Spinal cord (tissue), 10 donors: Measurements from ENCODE around the gene FCRLB. TPM values are rescaled to one million over a fixed set of nuclear protein-coding genes. Genes with fewer than 3 reads are reported as not detected.

Experiments used
- DNase-seq, 6 donors: peaks; one replicate each; pipeline versions ENCODE4 v3.0.0 to v3.0.0-alpha.2; 2013 to 2015; ENCODE audit warnings: low spot score in 6 of 6, low read depth in 4 of 6
- H3K27ac ChIP-seq: one replicate; pipeline ENCODE4 v1.5.1; 2013; ENCODE audit warnings: low read depth, low read length, control low read depth
- H3K27me3 ChIP-seq: one replicate; pipeline ENCODE4 v1.6.1; 2013; ENCODE audit warnings: low read length; ENCODE audit not compliant: control insufficient read depth, insufficient read depth
- H3K36me3 ChIP-seq: one replicate; pipeline ENCODE4 v1.6.1; 2013; ENCODE audit warnings: low read length; ENCODE audit not compliant: control insufficient read depth, insufficient read depth
- H3K4me1 ChIP-seq: one replicate; pipeline ENCODE4 v1.6.1; 2013; ENCODE audit warnings: low read length; ENCODE audit not compliant: control insufficient read depth, insufficient read depth
- H3K4me3 ChIP-seq: one replicate; pipeline ENCODE4 v1.5.1; 2013; ENCODE audit warnings: low read depth, low read length, control low read depth
- H3K9me3 ChIP-seq: one replicate; pipeline ENCODE4 v1.6.1; 2013; ENCODE audit warnings: low read length; ENCODE audit not compliant: control insufficient read depth, insufficient read depth
- WGBS: methylation state at CpG from one replicate; pipeline ENCODE4 v1.1.5; 2013; ENCODE audit warnings: missing lambda C conversion rate; ENCODE audit not compliant: insufficient coverage; 5-methylcytosine and 5-hydroxymethylcytosine counted together
- polyA plus RNA-seq, 2 donors: library from polyadenylated mRNA; unstranded; fragments of 120-200 nt; gene quantifications; one replicate each; pipeline ENCODE4 v1.2.1, GENCODE V29; 2013; ENCODE audit not compliant: insufficient read length in 2 of 2
- total RNA-seq, 2 donors: library from RNA; depleted of rRNA in 1 of 2; stranded (reverse); fragments of 120-200 nt in 1 of 2; fragments of >200 nt in 1 of 2; gene quantifications; one replicate each; pipeline versions ENCODE4 v1.2.3 to v1.2.4, GENCODE V29; 2013 to 2014
- donor health status: healthy.

Gene FCRLB
- total and polyA plus RNA-seq, 4 donors, result 0.88 to 2.9 (median 2.4) TPM

- Histone ChIP-seq H3K4me3 (peak overlapping the region; percentile 74), H3K9me3 (no peaks in the 10 kb centered on the region), H3K4me1 (peaks cover 18% of the 10 kb centered on the region), H3K27me3 (no peaks in the 10 kb centered on the region), H3K36me3 (no peaks in the 10 kb centered on the region), H3K27ac (peak overlapping the region; percentile 88)
- under 1% methylated on average over 33 of the region's 38 CpGs for WGBS
- peak in 2 of 6 donors; percentile 36 to 82 for DNase-seq
These were observed 6.0 kb downstream of the FCRLB start for GRCh38 chr1:161727256-161727924.

DNA sequence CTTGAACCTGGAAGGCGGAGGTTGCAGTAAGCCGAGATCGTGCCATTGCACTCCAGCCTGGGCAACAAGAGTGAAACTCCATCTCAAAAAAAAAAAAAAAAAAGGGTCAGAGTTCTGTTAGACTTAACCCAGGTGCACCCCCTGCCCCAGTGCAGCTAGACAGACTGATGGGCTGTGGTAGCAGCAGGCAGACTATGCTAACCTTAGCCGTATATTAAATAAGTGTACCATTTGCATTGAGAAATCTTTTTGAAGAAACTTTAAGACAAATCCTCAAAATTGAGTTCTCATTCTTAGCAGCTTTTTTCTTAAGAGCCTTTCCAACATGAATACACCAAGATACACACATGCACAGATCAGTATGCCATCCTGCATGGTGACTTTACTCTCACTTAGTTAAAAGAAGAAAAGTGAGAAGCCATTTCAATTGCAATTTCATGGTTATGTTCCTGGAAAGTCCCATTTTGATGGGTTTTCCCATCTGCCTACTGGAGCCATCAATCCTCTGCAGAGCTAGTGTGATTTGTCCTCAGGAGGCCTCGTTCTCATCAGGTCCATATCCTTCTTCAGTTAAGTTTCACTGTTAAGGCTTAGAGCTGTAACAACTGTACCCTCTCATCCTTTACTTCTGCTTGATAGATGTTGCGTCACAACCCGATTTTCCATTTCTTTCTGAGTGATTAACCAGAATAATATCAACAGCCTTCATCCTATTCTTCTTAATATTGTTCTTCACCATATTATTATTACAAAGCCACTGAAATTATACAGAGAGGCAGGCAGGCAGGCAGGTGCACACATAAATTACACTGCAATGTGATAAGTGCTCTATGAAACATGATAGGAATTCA is 7.3 kb downstream of the FCRLB start:
- H3K36me3 ChIP-seq, result no peaks in the 10 kb centered on the region
- H3K9me3 ChIP-seq, result no peaks in the 10 kb centered on the region
- peak in 1 of 6 donors; percentile 2 for DNase-seq
- H3K27me3 ChIP-seq, result no peaks in the 10 kb centered on the region
- H3K4me3 ChIP-seq, result no peak overlapping the region
- WGBS, result 43% methylated on average over 3 of the region's 7 CpGs
- H3K4me1 ChIP-seq, result peaks cover 18% of the 10 kb centered on the region
- no peak overlapping the region for H3K27ac ChIP-seq

- 86% methylated on average over 1 of the region's 6 CpGs for WGBS
- no peak for DNase-seq
These were observed 8.8 kb downstream of the FCRLB start for GRCh38 chr1:161730050-161730564.

GRCh38 chr1:161731241-161731640 is 9.9 kb downstream of the FCRLB start:
- Histone ChIP-seq H3K4me3 (no peak overlapping the region), H3K4me1 (peaks cover 7% of the 10 kb centered on the region), H3K36me3 (no peaks in the 10 kb centered on the region), H3K27ac (no peak overlapping the region), H3K9me3 (no peaks in the 10 kb centered on the region), H3K27me3 (peaks cover 6% of the 10 kb centered on the region)
- DNase-seq, result no peak
- 71% methylated on average over 2 of the region's 6 CpGs for WGBS

More at GRCh38 chr1:161730050-161730564, 8.8 kb downstream of the FCRLB start:
- H3K27me3 ChIP-seq, result no peaks in the 10 kb centered on the region
- H3K4me3 ChIP-seq, result no peak overlapping the region
- peaks cover 17% of the 10 kb centered on the region for H3K4me1 ChIP-seq
- no peaks in the 10 kb centered on the region for H3K9me3 ChIP-seq
- no peak overlapping the region for H3K27ac ChIP-seq
- no peaks in the 10 kb centered on the region for H3K36me3 ChIP-seq

DNA sequence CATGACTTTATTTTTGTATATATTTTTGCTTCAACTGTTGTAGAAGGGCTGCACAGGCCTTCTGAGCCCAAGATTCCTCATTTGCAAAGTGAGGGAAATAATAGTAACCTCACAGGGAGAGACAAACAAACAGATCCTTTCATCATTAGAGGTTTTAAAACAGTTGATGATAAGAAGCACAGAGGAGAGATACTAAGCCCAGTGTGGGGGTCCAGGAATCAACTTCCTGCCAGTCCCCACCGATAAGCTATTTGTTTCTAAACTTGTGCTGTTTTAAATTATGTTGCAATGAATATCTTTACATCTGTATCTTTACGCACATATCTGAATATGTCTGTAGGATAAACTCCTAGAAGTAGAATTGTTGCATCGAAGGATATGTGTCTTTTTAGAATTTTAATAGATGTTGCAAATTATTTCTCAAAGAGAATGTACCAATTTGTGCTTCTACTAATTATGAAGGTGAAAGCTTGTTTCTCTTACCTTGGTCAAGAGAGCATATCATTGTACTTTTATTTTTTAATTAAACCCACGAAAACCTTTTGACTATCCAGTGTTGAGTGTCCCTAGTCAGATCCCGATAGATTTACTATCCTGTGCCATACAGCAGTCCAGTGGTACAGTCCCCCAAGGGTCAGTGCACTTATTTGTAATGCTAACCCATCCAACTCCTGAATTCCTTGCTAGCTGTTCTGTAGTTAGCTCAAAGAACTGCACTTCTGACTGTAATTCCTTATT is 10.8 kb downstream of the FCRLB start:
- H3K4me1 ChIP-seq, result peaks cover 4% of the 10 kb centered on the region
- no peak for DNase-seq
- WGBS, result 100% methylated on average over 1 of the region's 5 CpGs
- peaks cover 9% of the 10 kb centered on the region for H3K27me3 ChIP-seq
- H3K9me3 ChIP-seq, result no peaks in the 10 kb centered on the region
- no peaks in the 10 kb centered on the region for H3K36me3 ChIP-seq
- H3K4me3 ChIP-seq, result no peak overlapping the region
- H3K27ac ChIP-seq, result no peak overlapping the region

DNA sequence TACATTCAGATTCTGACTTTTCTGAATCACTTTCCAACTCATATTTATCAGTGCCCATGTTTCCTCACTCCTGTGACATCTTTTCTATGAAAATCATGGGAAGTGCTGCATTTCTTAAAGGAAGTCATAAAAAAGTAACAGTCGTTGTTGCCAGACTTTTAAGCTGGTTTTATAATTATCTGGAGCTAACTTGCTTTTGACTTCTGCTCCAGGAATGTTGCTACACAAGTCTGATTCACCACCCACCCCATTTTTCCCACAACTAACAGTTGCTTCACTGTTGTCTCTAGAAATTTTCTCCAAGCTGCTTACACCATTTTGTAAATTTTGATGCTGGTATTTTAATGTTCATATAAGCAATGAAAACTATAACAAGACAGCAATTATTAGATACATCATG is 12.2 kb downstream of the FCRLB start:
- no CpG with 5 or more reads among the region's 1 CpG for WGBS
- Histone ChIP-seq H3K36me3 (no peaks in the 10 kb centered on the region), H3K4me3 (no peak overlapping the region), H3K9me3 (no peaks in the 10 kb centered on the region), H3K4me1 (no peaks in the 10 kb centered on the region), H3K27me3 (peaks cover 9% of the 10 kb centered on the region), H3K27ac (no peak overlapping the region)
- no peak for DNase-seq

GRCh38 chr1:161735837-161736236 is 14.5 kb downstream of the FCRLB start:
- no peaks in the 10 kb centered on the region for H3K4me1 ChIP-seq
- H3K27ac ChIP-seq, result no peak overlapping the region
- no peaks in the 10 kb centered on the region for H3K36me3 ChIP-seq
- WGBS, result 92% methylated on average over 2 of the region's 3 CpGs
- no peak overlapping the region for H3K4me3 ChIP-seq
- H3K27me3 ChIP-seq, result peaks cover 9% of the 10 kb centered on the region
- H3K9me3 ChIP-seq, result no peaks in the 10 kb centered on the region
- no peak for DNase-seq

DNA sequence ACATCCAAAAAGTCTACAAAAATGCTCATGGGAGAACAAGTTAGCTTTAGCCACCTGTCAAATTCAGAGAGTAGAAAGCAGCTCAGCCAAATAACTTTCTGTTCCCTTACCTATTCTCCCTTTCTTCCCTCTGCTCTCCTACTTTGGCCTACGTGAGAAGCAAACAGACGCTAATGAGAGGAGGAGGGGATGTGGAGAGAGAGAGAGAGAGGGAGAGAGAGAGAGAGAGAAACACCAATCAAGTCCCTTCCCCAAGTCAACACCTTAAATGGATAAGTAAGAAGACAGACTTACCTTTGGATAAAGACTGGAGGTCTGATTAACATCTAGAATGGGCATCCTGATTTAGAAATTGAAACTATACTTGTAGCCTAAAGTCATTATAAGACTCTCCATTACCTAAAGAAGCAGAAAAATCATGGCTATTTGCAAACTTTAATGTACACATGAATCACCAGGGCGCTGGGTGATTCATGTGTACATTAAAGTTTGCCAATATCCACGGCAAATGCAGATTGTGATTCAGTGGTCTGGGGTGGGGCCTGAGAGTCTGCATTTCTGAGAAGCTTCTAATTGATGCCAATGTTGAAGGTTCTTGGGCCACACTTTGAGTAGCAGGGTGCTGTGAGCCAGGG is 15.1 kb downstream of the FCRLB start:
- Histone ChIP-seq H3K4me3 (no peak overlapping the region), H3K27me3 (peaks cover 9% of the 10 kb centered on the region), H3K4me1 (no peaks in the 10 kb centered on the region), H3K36me3 (no peaks in the 10 kb centered on the region), H3K27ac (no peak overlapping the region), H3K9me3 (no peaks in the 10 kb centered on the region)
- 92% methylated on average over 2 of the region's 4 CpGs for WGBS
- DNase-seq, result no peak

DNA sequence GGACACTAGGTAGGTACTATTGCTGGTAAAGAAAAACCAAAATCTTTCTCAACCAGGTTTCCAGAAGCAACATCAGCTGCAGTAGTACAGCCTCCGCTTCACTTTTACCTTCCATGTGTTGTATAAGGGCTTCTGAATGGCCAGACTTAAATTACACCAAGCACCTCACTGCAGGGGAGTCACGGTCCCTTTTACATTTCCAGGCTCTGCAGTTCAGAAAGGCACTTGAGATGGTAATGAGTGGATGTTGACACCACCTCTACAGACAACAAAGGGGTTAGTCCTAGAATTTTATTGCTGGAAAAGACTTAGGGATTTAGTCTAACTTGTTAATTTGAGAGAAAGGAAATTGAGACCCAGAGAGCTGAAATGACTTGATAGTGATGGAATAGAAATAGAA is 16.3 kb downstream of the FCRLB start:
- no peak for DNase-seq
- H3K27ac ChIP-seq, result no peak overlapping the region
- H3K36me3 ChIP-seq, result no peaks in the 10 kb centered on the region
- peaks cover 9% of the 10 kb centered on the region for H3K27me3 ChIP-seq
- WGBS, result no CpG with 5 or more reads among the region's 2 CpGs
- no peaks in the 10 kb centered on the region for H3K4me1 ChIP-seq
- H3K4me3 ChIP-seq, result no peak overlapping the region
- no peaks in the 10 kb centered on the region for H3K9me3 ChIP-seq
